Caco-2 (cell line): ENCODE measurements around the gene PRR12. TPM values are rescaled to one million over a fixed set of nuclear protein-coding genes. Genes with fewer than 3 reads are reported as not detected.

ENCODE experiments used
- BruUV-seq: library from RNA; stranded (reverse); fragments of 400-500 nt; replicated peaks from 2 replicates; lab custom pipeline; 2021; lab: Mats Ljungman, UMichigan
- CTCF ChIA-PET: fragments of 300-600 bp; sonication (Branson Sonifier 250); formaldehyde crosslinking; loops from one replicate; lab custom pipeline; 2022; ENCODE audit warnings: antibody characterized with exemption; lab: Charles Lee
- POLR2A ChIA-PET: fragments of 300-600 bp; sonication (Branson Sonifier 250); formaldehyde crosslinking; loops from one replicate; lab custom pipeline; 2022; ENCODE audit warnings: antibody characterized with exemption; lab: Charles Lee
- DNase-seq, 2 experiments: peaks; one replicate each; pipeline versions ENCODE4 v3.0.0 to v3.0.0-alpha.2; 2020 to 2022
- H3K27me3 ChIP-seq: replicated peaks from 2 replicates; pipeline ENCODE4 v1.6.0; 2011; ENCODE audit warnings: low read length; ENCODE audit not compliant: control insufficient read depth, insufficient read depth
- H3K36me3 ChIP-seq: 2 replicates; pipeline ENCODE4 v1.5.1; 2011; ENCODE audit warnings: low read length; ENCODE audit not compliant: control insufficient read depth, insufficient read depth
- H3K4me1 ChIP-seq: fragments of 250-450 bp; sonication (Bioruptor Pico); 2 replicates; pipeline ENCODE4 v1.5.1; 2020; ENCODE audit warnings: mild to moderate bottlenecking
- H3K4me3 ChIP-seq: 2 replicates; pipeline ENCODE4 v1.5.1; 2011; ENCODE audit warnings: low read depth, mild to moderate bottlenecking, control low read depth, low read length
- H3K9me3 ChIP-seq: fragments of 250-450 bp; sonication (Bioruptor Pico); 2 replicates; pipeline ENCODE4 v1.5.1; 2020; ENCODE audit warnings: mild to moderate bottlenecking, moderate library complexity
- H3K27ac Mint-ChIP-seq: one replicate; pipeline ENCODE4 v1.8.0; 2022; ENCODE audit warnings: mixed read lengths; ENCODE audit not compliant: unreplicated experiment
- H3K27me3 Mint-ChIP-seq: one replicate; pipeline ENCODE4 v1.8.0; 2022; ENCODE audit warnings: mixed read lengths; ENCODE audit not compliant: insufficient read depth, unreplicated experiment
- H3K36me3 Mint-ChIP-seq: one replicate; pipeline ENCODE4 v1.8.0; 2022; ENCODE audit warnings: mild to moderate bottlenecking, mixed read lengths; ENCODE audit not compliant: insufficient read depth, unreplicated experiment
- H3K4me1 Mint-ChIP-seq: one replicate; pipeline ENCODE4 v1.8.0; 2022; ENCODE audit warnings: low read depth, mixed read lengths; ENCODE audit not compliant: unreplicated experiment
- H3K4me3 Mint-ChIP-seq: one replicate; pipeline ENCODE4 v1.8.0; 2022; ENCODE audit warnings: mild to moderate bottlenecking, moderate library complexity, mixed read lengths; ENCODE audit not compliant: unreplicated experiment
- H3K9me3 Mint-ChIP-seq: one replicate; pipeline ENCODE4 v1.8.0; 2022; ENCODE audit warnings: mixed read lengths; ENCODE audit not compliant: unreplicated experiment
- CTCF ChIP-seq, 2 experiments: fragments of 200-600 bp in 1 of 2; IDR thresholded peaks; 1 replicate in 1 of 2; 2 replicates in 1 of 2; pipeline versions ENCODE4 v1.5.1 to v1.8.0; 2011 to 2022; ENCODE audit warnings: antibody characterized with exemption in 1 of 2, control low read depth in 1 of 2, inconsistent platforms in 1 of 2, low read depth in 1 of 2, low read length in 1 of 2, mild to moderate bottlenecking in 1 of 2, moderate library complexity in 1 of 2; ENCODE audit not compliant: insufficient read depth in 1 of 2, severe bottlenecking in 1 of 2, unreplicated experiment in 1 of 2
- intact Hi-C: fragments of 100-400 bp; cut with micrococcal nuclease; formaldehyde crosslinking; loops from one replicate; pipeline ENCODE4 v1.10.0; 2022; ENCODE audit not compliant: unreplicated experiment
- total RNA-seq: library from RNA; stranded (reverse); gene quantifications from 2 replicates; pipeline ENCODE4 v1.2.3, GENCODE V29; 2022

PRR12 gene
- total RNA-seq, 1 experiment from 2014 or later = 38.8 TPM

- Mint-ChIP-seq H3K4me3 (no peak overlapping the region), H3K9me3 (no peaks in the 10 kb centered on the region), H3K27me3 (no peaks in the 10 kb centered on the region), H3K4me1 (peaks cover 7% of the 10 kb centered on the region), H3K27ac (no peak overlapping the region), H3K36me3 (peaks cover 9% of the 10 kb centered on the region)
- intact Hi-C loops = no loop called here
- Histone ChIP-seq H3K4me1 (no peaks in the 10 kb centered on the region), H3K4me3 (no peak overlapping the region), H3K27me3 (no peaks in the 10 kb centered on the region), H3K9me3 (no peaks in the 10 kb centered on the region), H3K36me3 (no peaks in the 10 kb centered on the region)
- BruUV-seq = no TSS peak
- no peak for DNase-seq
- ChIA-PET CTCF (no interaction called here), POLR2A (interaction anchor here (0.7 kb wide), 1 partner anchor 53 kb away, joined by 12 read pairs; the partner anchor contains the start of gene RRAS)
- TF ChIP-seq CTCF (IDR thresholded peaks at IDR 0.05; ENCODE audit: insufficient read depth in 1 of 2, low read depth in 1 of 2, low read length in 1 of 2, severe bottlenecking in 1 of 2, unreplicated experiment in 1 of 2) = no peak
Measured at GRCh38 chr19:49587227-49587626, 3.8 kb upstream of the PRR12 start.

GRCh38 chr19:49588365-49589122 lies 2.4 kb upstream of the PRR12 start:
- Histone ChIP-seq H3K27me3 (no peaks in the 10 kb centered on the region), H3K4me3 (no peak overlapping the region), H3K4me1 (peaks cover 2% of the 10 kb centered on the region), H3K36me3 (no peaks in the 10 kb centered on the region), H3K9me3 (no peaks in the 10 kb centered on the region)
- CTCF ChIA-PET = no interaction called here
- H3K4me1 Mint-ChIP-seq = peaks cover 17% of the 10 kb centered on the region
- H3K4me3 Mint-ChIP-seq = no peak overlapping the region
- peaks cover 10% of the 10 kb centered on the region for H3K36me3 Mint-ChIP-seq
- no peaks in the 10 kb centered on the region for H3K27me3 Mint-ChIP-seq
- intact Hi-C loops = no loop called here
- POLR2A ChIA-PET = no interaction called here
- TF ChIP-seq CTCF (IDR thresholded peaks at IDR 0.05; ENCODE audit: insufficient read depth in 1 of 2, low read depth in 1 of 2, low read length in 1 of 2, severe bottlenecking in 1 of 2, unreplicated experiment in 1 of 2) = no peak
- BruUV-seq = no TSS peak
- H3K27ac Mint-ChIP-seq = no peak overlapping the region
- DNase-seq = no peak
- no peaks in the 10 kb centered on the region for H3K9me3 Mint-ChIP-seq

GRCh38 chr19:49589502-49589905 lies 1.5 kb upstream of the PRR12 start:
- intact Hi-C loops = no loop called here
- H3K27me3 ChIP-seq = no peaks in the 10 kb centered on the region
- no peaks in the 10 kb centered on the region for H3K9me3 ChIP-seq
- Mint-ChIP-seq H3K36me3 (peaks cover 20% of the 10 kb centered on the region), H3K4me1 (peaks cover 27% of the 10 kb centered on the region), H3K27me3 (no peaks in the 10 kb centered on the region), H3K4me3 (peak overlapping the region; percentile 74), H3K9me3 (no peaks in the 10 kb centered on the region), H3K27ac (no peak overlapping the region)
- BruUV-seq = no TSS peak
- no peak for DNase-seq
- H3K4me3 ChIP-seq = no peak overlapping the region
- ChIA-PET POLR2A (interaction anchor here (0.7 to 1.6 kb wide), 3 partner anchors 9 to 51 kb away, joined by 8 to 18 read pairs (median 11); partner anchors contain the start of genes NOSIP, PRRG2 and RRAS), CTCF (interaction anchor here (2.4 kb wide), 1 partner anchor 51 kb away, joined by 9 read pairs; the partner anchor contains the start of gene RRAS)
- peaks cover 10% of the 10 kb centered on the region for H3K4me1 ChIP-seq
- TF ChIP-seq CTCF (IDR thresholded peaks at IDR 0.05; ENCODE audit: insufficient read depth in 1 of 2, low read depth in 1 of 2, low read length in 1 of 2, severe bottlenecking in 1 of 2, unreplicated experiment in 1 of 2) = no peak
- H3K36me3 ChIP-seq = no peaks in the 10 kb centered on the region
